SHP77 treated with DMSO at 0.1 percent for 48 hours (cell line): ENCODE data around the gene MEIOB.
"Not testable (repeated sequence)": the region's sequence is repeated elsewhere in the genome, so short reads cannot be mapped to it uniquely, and the experiment has no call there.

Experiments used
- DNase-seq: peaks from one replicate; lab custom pipeline; 2025; lab: John Stamatoyannopoulos, UW

Gene MEIOB

DNA sequence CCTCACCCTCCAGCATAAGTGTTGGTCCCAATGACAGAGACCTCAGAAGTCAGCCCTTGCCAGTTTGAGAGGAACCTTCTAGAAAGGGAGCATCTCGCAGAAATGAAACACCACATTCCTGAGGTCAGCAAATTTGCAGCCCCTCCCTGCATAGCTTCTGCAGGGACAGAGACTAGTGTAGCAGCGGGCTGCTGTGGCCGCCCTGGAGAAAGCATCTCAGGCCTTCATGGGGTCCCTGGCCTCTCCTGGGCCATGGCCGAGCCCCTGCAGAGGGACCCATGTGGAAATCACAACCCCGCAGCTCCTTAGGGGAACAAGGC lies 34.8 kb upstream of the MEIOB start:
- no peak for DNase-seq

DNA sequence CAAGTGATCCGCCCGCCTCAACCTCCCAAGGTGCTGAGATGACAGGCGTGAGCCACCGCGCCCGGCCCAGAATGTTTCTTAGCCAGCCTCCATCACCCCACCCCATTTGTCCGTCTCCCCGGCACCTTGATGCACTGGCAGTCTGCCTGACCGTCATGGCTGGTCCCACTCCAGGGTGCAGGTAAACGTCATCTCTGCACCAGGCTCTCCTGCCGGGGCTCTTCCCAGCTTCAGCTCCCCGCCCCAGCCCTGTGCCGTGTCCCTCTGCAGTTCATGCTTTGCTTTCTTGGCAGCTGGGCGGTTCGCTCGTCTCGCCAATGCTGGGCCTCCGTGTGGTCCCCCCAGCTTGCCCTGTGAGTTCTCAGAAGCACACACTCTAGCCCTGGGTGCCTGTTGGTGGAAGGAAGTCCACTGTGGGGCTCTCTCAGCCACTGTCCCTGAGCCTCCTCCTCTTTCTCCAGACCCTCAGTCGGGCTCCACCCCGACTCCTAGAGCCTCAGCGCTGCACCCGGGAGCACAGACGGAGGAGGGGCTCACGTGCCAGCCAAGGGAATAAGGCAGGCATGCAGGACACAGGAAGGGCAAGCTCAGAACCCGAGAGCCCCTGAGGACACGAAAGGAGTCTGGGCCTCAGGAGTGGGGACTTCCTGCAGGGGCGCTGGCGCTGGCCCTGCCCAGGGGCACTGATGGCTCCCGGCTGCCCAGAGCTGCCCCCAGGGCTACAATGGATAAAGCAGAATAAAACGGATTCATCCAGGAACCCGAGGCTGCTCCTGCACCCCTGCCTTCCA lies 34.3 kb upstream of the MEIOB start:
- DNase-seq, result no peak

DNA sequence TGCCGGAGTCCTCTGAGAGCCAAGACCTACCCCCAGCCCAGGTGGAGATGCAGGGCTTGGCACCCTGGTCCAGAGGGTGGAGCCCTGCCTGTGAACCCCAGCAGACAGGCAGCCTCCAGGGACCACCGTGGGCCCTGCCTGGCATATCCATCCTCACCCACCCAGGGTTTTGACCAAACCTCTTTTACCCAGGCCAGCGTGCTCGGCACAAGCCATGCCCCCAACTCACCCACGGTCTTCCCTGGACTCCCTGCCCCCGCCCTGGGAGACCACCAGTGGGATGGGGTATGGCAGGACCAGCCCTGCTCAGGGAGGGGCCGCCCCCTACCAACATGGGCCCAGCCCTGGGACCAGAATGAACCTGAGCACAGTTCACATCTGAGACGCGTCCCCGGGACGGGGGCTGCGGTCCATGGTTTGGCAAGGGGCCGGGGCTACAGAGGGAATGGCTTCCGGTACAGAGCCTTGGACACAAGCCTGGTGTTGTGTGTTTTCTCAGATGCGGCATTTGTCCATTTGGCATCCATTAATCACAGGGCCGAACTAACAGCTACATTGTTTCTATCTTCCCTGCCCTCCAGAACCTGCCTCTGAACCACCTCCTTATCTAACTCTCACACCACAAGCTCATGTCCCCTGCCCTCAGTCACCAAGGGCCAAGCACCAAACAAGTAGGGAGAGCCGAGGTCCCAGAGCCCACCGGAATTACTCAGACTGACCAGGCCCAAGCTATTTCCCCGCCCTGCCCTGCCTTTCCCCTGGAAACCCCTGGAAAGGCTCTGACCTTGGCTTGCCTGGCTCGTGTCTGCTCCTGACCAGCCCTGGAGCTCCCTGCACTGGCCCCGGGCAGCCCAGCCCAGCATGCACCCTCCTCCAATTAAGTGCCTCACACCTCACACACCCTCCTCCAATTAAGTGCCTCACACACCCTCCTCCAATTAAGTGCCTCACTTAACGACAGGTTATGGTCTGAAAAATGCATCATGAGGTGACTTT lies 32.2 kb upstream of the MEIOB start:
- DNase-seq, result no peak

DNA sequence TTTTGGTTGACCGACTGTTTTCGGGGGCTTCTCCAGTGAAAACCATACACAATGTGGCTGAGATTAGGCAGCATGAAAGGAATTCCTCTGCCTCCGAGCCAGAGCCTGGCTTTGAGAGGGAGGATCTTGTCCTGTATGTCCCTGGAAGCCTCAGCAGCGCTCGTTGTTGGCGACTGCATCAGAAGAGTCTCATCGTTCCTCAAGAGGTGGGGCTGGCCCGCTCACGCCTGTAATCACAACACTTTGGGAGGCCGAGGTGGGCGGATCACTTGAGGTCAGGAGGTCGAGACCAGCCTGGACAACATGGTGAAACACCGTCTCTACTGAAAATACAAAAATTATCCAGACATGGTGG lies 31.2 kb upstream of the MEIOB start:
- no peak for DNase-seq

DNA sequence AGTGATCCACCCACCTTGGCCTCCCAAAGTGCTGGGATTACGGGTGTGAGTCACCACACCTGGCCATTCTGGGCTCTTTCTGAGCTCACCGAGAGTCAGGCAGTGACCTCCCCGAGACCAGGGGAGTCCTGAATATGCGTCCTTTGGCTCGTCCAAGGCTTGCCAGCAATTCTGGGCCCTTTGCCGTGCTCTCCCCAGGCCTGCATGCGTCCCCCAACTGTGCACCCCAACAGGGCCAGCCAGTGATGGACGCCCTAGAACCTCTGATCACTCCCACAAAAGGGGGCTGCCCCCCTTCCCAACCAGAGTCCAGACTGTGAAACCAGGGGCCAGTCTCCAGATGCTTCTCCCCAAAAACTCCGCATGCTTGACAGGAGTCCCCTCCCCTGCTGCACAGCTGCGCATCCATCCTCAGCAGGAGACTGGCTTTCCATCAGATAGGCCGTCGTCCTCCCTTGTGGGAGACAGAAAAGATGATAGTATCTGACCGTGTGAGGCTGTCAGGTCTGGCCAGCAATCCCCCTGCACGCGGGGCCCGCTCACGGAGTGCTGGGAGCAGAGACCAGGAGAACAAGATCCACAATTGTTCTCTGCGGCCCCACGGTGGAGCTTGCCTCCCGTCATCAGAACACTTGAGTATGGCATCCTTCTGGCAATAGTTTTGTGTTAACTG lies 30.7 kb upstream of the MEIOB start:
- DNase-seq, result no peak

DNA sequence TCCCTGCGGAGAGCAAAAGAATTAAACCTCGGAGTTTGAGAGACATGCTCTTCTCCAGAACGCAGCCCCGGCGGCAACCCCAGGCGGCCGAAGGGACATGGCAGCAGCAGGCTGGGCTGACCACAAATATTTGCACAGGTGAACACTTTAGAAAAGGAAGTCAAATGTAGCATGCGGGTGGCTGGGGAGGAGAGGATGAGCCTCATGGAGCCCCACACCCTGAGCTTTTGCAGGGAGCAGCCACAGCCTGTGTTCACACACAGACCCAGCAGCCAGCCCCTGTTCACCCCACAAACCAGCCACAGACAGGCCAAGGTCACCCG lies 28.4 kb upstream of the MEIOB start:
- peak; percentile 94 for DNase-seq

DNA sequence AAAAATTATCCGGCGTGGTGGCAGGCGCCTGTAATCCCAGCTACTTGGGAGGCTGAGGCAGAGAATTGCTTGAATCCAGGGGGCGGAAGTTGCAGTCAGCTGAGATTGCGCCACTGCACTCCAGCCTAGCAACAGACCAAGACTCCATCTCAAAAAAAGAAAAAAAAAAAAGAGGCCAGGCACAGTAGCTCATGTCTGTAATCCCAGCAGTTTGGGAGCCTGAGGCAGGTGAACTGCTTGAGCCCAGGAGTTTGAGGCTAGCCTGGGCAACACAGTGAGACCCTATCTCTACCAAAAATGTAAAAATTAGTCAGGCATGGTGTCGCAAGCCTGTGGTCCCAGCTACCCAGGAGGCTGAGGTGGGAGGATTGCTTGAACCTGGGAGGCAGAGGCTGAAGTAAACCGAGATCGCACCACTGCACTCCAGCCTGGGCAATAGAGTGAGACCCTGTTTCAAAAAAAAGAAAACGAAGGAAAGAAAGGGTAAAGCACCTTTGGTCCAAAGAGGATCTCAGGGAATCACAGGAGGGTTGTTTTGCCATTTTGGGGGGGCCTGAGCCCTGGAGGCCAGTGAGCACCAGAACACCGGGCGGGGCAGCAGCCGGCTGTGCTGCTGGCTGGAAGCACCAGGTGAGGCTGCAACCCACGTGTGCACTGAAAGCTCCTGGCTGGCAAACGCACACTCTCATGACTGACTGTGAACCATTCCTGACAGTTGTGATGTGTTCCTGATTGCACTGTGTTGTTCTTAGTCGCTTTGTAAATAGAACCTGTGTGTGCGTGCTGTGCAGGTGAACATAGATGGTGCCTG lies 27.9 kb upstream of the MEIOB start:
- peak; percentile 94 for DNase-seq

DNA sequence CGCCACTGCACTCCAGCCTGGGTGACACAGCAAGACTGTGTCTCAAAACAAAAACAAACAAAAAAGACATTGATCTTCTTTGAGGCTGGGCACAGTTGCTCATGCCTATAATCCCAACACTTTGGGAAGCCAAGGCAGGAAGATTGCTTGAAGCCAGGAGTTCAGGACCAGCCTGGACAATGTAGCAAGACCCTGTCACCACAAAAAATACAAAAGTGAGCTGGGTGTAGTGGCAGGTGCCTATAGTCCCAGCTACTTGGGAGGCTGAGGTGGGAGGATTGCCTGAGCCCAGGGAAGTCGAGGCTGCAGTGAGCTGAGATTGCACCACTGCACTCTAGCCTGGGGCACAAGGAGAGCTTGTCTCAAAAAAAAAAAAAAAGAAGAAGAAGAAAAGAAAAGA lies 25.7 kb upstream of the MEIOB start:
- DNase-seq, result not testable (repeated sequence)

DNA sequence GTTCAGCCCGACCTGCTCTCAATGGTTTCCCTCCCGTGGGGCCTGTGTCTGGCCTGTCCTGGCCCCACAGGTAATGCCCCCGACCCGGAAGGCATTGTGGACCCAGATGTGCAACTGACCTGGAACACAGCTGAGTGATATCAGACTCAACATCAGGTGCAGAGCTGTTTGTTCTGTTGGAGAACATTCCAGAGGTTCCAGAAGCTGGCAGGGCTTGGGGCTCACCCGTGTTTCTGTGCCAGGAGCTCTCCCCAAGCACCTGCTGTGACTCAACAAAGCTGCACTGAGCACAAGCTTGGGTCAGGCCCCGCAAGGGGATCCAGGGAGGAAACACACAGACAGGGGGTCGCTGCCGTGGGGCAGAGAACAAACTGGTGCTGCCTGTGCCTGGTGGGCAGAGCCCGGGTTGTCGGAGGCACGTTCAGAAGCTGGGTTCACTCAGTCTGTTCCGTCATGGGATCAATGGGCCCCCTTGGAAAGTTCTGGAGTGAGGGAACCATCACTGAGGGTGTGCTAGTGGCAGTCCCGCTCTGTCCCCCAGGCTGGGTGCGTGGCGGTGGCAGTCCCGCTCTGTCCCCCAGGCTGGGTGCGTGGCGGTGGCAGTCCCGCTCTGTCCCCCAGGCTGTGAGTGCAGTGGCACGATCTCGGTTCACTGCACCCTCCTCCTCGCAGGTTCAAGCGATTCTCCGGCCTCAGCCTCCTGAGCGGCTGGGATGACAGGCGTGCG lies 24.1 kb upstream of the MEIOB start:
- DNase-seq, result no peak

DNA sequence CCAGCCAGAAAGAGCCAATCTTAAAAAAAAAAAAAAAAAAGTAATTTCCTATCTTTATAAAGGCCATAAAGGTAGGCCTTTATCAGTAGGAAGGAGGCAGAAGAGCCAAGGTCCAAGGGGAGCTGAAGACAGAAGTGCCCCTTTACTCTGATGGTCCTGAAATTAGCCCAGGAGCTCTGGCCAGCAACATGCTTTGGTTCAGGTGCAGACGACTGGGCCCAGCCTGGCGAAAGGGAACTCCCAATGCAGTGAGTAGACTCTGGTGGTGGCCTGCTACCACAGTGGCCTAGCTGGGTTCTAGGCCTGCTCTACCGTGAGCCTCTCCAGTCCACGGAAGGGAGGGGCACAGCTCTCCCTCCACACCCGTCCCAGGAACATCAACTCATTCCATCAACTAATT lies 23.1 kb upstream of the MEIOB start:
- no peak for DNase-seq

DNA sequence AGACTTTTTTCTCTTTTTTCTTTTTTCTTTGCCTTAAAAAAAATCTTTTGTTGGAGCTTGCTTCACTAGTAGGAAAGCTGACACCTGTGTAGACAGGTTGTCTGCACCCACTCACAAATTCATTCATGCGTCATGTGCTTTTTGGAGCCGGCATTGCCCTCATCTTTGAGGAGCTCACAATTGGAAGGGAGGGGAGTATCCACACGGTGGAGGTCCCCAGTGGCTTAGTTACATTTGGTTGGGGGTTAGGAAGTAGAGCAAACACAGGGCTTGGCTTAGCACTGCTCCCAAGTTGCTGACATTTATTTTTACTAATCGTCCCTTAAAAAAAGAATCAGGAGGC lies 18.7 kb upstream of the MEIOB start:
- no peak for DNase-seq

DNA sequence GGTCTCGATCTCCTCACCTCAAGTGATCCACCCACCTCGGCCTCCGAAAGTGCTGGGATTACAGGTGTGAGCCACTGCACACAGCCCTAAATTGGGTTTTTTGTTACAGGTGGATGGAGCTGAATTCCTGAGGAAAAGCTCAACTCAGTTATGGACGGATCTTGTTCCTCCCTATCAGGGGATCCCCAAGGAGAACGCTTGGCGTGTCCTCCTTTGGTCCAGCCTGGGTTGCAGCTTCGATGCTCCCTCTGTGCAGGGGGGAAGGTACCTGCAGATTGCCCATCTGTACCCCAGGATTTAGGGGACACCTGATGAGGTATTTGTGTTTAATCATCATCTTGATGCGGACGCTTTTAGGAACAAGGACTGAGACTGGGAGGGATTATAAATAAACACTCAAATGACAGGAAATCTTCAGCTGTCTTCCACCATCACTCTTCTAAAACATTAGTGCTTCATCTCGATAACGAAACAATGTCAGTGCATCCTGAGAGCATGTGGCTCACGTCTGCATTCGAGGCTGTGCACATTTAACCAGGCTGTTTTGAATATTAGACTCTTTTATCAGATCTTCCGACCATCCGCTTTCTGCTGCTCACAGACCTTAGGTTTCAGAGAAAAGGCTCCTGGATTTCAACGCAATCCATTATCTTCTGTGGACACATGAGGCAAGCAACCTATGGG lies 18.2 kb upstream of the MEIOB start:
- no peak for DNase-seq

DNA sequence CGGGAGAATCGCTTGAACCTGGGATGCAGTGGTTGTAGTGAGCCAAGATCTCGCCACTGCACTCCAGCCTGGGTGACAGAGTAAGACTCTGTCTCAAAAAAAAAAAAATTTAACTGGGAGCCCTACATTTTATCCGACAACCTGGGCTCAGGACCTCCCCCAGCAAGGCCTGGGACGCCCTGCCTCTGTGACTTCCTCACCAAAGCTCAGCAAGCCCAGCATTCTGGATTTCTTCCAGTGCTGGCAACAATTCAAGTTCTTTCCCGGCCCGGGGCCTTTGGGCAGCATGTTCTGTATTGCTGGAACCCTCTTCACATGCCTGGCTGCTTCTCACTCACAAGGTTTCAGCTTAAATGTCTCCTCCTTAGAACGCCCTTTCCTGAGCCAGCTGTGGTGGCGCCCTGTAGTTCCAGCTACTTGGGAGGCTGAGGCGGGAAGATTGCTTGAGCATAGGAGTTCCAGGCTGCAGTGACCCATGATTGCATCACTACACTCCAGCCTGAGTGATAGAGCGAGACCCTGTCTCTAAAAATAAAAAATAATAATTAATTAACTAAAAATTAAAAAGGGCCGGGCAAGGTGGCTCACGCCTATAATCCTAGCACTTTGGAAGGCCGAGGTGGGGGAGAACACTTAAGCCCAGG lies 15.9 kb upstream of the MEIOB start:
- DNase-seq, result no peak

DNA sequence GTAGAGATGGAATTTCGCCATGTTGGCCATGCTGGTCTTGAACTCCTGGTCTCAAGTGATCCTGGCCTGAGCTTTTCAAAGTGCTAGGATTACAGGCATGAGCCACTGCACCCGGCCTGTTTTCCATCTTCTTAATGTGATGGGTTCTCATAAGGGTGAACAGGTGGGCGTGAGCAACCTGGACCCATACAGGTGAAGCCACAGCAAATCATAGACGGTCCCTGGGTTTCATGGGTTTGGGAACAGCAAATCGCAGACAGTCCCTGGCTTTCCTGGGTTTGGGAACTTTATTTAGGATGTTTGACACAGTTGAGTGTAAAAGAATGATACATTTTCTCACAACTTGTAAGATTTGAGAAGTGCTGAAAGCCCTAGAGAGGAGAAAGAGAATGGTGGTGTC lies 12.9 kb upstream of the MEIOB start:
- no peak for DNase-seq

DNA sequence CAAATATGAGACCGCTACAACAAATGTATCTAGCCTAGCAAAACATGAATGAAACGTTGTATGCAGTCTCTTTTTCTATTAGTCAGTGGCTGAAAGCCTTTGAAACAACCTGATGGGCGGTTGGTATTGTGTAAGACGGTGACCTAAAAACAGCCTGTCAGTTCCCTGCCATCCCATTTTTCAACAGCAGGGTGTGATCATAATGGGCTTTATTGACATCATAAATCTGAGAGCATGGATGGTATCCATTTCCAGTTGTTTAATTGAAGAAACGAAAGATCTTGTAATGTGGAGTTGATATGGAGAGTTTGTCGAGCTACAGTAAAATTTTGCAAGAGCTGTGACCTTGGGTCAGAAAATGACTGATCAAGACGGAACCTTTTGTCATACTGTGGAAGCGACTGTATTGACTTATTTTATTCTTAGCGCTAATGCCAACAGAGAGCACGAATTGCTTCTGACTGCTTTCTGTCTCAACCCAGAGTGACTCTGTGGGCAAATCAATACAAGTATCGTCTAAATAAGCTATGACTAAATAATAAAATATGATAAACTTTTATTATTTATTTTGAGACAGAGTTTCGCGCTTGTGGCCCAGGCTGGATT lies 12.3 kb upstream of the MEIOB start:
- peak; percentile 39 for DNase-seq

DNA sequence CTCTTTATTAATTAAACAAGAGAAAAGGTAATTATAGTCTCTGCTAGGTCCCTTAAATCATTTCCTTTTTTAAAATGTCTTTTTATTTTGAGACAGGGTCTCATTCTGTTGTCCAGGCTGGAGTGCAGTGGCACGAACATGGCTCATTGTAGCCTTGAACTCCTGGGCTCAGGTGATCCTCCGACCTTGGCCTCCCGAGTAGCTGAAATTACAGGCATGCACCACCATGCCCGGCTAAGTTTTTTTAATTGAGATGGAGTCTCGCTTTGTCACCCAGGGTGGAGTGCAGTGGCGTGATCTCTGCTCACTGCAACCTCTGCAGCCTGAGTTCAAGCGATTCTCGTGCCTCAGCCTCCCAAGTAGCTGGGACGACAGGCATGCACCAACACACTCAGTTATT lies 9.2 kb upstream of the MEIOB start:
- not testable (repeated sequence) for DNase-seq

DNA sequence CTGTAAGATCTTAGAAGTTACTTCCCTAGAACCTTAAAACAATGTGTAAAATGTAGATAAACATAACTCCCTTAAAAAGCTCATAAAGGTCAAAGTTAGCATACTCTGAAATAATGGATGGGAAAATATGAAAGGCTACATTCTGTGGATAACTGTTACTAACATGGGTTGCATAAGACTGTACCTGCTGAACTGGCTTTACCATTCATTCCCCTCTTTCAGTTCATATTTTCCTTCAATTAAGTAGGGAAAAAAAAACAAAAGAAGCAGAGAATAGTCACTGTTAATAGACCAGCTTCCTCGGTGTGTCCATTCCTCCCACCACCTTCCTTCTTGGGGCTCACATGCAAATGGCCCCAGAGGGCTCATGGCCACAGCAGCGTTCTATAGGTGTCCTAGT lies 7.5 kb upstream of the MEIOB start:
- no peak for DNase-seq

DNA sequence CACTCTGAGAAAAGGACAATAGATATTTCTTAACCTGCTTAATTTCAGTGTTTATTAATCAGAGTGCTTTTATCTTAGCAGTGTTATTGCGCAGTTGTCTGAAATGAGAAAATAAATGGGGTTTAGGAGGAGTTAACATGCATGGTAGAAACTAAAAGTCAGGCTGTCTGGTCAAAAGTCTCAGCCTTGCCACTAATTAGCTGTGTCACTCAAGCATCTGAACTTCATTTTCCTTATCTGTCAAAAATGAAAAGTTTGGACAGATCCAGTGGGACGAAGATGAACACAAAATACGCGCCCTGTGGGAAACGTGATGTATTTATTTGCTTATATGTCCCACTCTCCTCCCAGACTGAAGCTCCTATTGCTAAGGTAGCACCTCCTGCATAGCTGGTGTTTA lies 6.3 kb upstream of the MEIOB start:
- DNase-seq, result no peak

DNA sequence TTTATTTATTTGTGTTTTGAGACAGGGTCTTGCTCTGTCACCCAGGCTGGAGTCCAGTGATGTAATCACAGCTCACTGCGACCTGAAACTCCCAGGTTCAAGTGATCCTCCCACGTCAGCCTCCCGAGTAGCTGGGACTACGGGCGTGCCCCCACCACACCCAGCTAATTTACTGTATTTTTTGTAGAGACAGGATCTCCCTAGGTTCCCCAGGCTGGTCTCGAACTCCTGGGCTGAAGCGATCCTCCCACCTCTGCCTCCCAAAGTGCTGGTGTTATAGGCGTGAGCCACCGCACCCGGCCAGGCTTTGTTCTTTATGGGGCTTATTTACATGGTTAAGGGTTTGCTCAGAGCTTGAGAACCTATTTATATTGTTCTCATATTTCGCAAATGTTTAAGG lies 5.8 kb upstream of the MEIOB start:
- DNase-seq, result no peak

DNA sequence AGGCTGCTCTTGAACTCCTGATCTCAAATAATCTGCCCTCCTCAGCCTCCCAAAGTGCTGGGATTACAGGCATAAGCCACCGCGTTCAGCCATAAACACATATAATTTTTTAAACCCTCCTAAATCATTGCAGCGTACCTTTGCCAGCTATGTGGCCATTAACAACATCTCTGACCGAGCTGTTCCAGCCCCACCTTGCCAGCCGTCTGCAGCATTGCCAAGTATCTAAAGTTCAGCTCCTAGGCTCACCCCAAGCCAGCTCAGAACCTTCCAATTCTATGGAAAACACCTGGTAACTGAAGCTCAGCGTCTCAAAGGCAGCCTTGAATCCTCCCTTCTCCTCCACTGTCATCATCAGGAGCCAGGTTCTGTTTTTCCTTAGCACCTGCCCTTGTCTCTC lies 5.1 kb upstream of the MEIOB start:
- no peak for DNase-seq
